ENCODE results near the gene GSPT1.

- TF ChIP-seq CTCF (IDR thresholded peaks at IDR 0.05) (no peak), POLR2A (IDR thresholded peaks at IDR 0.05) (no peak)
Measured at GRCh38 chr16:11886881-11887280, 28.9 kb downstream of the GSPT1 start.

Measured in Peyer's patch (tissue), 4 donors.